HG03558 (cell line): ENCODE measurements around the gene UBE2L5.
A peak's percentile ranks its signal among the peaks of the same experiment; 100 is the strongest.

ENCODE experiments used
- ATAC-seq: cut with Tn5 transposase; IDR thresholded peaks from one replicate; pipeline ENCODE4 v1.9.1; 2021; ENCODE audit warnings: moderate number of reproducible peaks; ENCODE audit not compliant: unreplicated experiment; ENCODE audit errors: extremely low read depth

Gene UBE2L5

GRCh38 chr13:30465593-30466357, 43.5 kb downstream of the UBE2L5 start, which contains the start of gene HMGB1:
HMGB1 (minus strand) TSS chr13:30465936; CDS start chr13:30463680, 2,256 bp downstream.
- ATAC-seq, result peak; percentile 84

- ATAC-seq, result no peak
These were observed 44.0 kb downstream of the UBE2L5 start for GRCh38 chr13:30466358-30466714.

- no peak for ATAC-seq
These were observed 44.6 kb downstream of the UBE2L5 start for GRCh38 chr13:30466841-30467252.

GRCh38 chr13:30473675-30474074, 51.4 kb downstream of the UBE2L5 start:
- ATAC-seq, result no peak

GRCh38 chr13:30477346-30478195, 55.3 kb downstream of the UBE2L5 start:
- ATAC-seq, result peak; percentile 91
